HFF-Myc (cell line): ENCODE results near the gene HS3ST4.

Experiments used
- DNase-seq: peaks from one replicate; pipeline ENCODE4 v3.0.0-alpha.2; 2011; ENCODE audit warnings: low read depth; ENCODE audit errors: extremely low read depth
- H3K4me3 ChIP-seq: replicated peaks from 2 replicates; pipeline ENCODE4 v1.5.1; 2011; ENCODE audit warnings: low read depth, mild to moderate bottlenecking, control low read depth, low read length
- CTCF ChIP-seq: IDR thresholded peaks from 2 replicates; pipeline ENCODE4 v1.5.1; 2012; ENCODE audit warnings: mild to moderate bottlenecking, low read depth, low read length, control low read depth; ENCODE audit errors: missing control alignments

Gene HS3ST4

GRCh38 chr16:25988084-25988483 lies 296.3 kb downstream of the HS3ST4 start:
- H3K4me3 ChIP-seq, result no peak overlapping the region
- TF ChIP-seq CTCF, result no peak
- no peak for DNase-seq

- no peak for TF ChIP-seq CTCF
These were observed 297.1 kb downstream of the HS3ST4 start for GRCh38 chr16:25988882-25989281.

GRCh38 chr16:25996052-25996451 lies 304.3 kb downstream of the HS3ST4 start:
- DNase-seq, result no peak
- H3K4me3 ChIP-seq, result no peak overlapping the region
- no peak for TF ChIP-seq CTCF

More at GRCh38 chr16:25988882-25989281, 297.1 kb downstream of the HS3ST4 start:
- H3K4me3 ChIP-seq, result no peak overlapping the region
- no peak for DNase-seq

- no peak for DNase-seq
- no peak for TF ChIP-seq CTCF
- no peak overlapping the region for H3K4me3 ChIP-seq
These were observed 313.6 kb downstream of the HS3ST4 start for GRCh38 chr16:26005336-26005735.

- no peak overlapping the region for H3K4me3 ChIP-seq
- DNase-seq, result no peak
- TF ChIP-seq CTCF, result no peak
These were observed 320.6 kb downstream of the HS3ST4 start for GRCh38 chr16:26012376-26012775.

- DNase-seq, result no peak
- no peak overlapping the region for H3K4me3 ChIP-seq
- no peak for TF ChIP-seq CTCF
These were observed 324.0 kb downstream of the HS3ST4 start for GRCh38 chr16:26015776-26016175.

GRCh38 chr16:26016989-26017388 lies 325.2 kb downstream of the HS3ST4 start:
- no peak for TF ChIP-seq CTCF
- DNase-seq, result no peak
- H3K4me3 ChIP-seq, result no peak overlapping the region
